Stimulated activated naive CD4-positive, alpha-beta T cell (primary cell): ENCODE data around the gene DNAAF5.
"Not testable (repeated sequence)": the region's sequence is repeated elsewhere in the genome, so short reads cannot be mapped to it uniquely, and the experiment has no call there.

ENCODE experiments used
- DNase-seq, 6 experiments: peaks; one replicate each; lab custom pipeline; 2025; lab: John Stamatoyannopoulos, UW

DNAAF5 gene

GRCh38 chr7:747186-747585, 20.7 kb downstream of the DNAAF5 start:
- DNase-seq, result no peak

GRCh38 chr7:748446-748845, 21.9 kb downstream of the DNAAF5 start:
- no peak for DNase-seq

DNA sequence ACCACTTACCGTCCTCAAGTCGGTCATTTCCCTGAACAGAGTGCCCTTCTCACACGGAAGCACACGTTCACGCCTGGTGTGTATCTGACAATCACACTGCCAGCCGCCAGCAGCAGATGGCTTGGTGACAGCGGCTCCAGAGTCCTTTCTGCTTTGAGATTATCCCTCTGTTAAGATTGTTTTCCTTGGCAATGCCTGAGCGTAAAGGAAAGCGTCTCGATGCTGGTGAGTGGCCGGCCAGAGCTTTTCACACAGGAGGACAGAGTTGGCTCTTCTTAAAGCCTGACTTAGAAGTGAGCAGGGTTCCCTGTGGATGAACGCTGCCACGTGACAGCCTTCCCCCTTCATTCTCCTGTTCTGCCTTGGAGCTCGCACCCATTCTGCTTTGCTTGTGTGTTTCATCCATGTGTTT, 22.6 kb downstream of the DNAAF5 start:
- DNase-seq, result no peak

- DNase-seq, result no peak
Observed at GRCh38 chr7:750111-750905, 23.8 kb downstream of the DNAAF5 start.

GRCh38 chr7:751826-752225, 25.3 kb downstream of the DNAAF5 start:
- DNase-seq, result no peak

- not testable (repeated sequence) for DNase-seq
Observed at GRCh38 chr7:752256-752655, 25.8 kb downstream of the DNAAF5 start.

- DNase-seq, result no peak
Observed at GRCh38 chr7:753190-753589, 26.7 kb downstream of the DNAAF5 start.

GRCh38 chr7:754531-755412, 28.3 kb downstream of the DNAAF5 start:
- no peak for DNase-seq

GRCh38 chr7:755413-755805, 28.9 kb downstream of the DNAAF5 start:
- DNase-seq, result no peak

- DNase-seq, result no peak
Observed at GRCh38 chr7:756231-756927, 29.9 kb downstream of the DNAAF5 start.

DNA sequence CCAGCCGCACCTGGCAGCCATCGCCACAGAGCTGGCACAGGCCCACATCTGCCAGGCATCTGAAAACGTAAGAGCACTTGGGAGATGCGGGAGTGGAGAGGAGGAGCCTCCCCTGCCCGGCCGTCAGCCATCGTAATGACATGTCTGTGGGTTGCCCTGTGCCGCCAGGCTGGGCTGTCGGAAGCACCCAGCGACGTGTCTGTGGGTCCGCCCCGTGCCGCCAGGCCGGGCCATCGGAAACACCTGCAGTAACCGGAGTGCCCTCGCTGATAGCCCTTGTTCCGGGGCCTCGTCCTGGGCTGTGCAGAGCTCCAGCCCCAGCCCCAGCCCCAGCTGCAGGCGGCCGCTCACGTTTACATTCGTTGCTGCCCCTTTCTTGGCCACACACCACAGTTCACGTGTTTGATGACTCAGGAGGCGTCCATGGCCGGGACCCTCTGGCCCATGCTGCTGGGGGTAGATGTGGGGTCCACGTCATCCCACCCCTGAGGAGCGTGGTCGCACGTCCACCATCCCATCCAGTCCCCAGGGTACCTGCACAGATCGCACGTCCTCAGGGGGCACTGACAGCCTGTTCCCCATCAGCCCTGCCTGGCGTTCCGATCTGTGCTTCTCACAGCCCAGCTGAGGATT, 30.5 kb downstream of the DNAAF5 start:
- no peak for DNase-seq

DNA sequence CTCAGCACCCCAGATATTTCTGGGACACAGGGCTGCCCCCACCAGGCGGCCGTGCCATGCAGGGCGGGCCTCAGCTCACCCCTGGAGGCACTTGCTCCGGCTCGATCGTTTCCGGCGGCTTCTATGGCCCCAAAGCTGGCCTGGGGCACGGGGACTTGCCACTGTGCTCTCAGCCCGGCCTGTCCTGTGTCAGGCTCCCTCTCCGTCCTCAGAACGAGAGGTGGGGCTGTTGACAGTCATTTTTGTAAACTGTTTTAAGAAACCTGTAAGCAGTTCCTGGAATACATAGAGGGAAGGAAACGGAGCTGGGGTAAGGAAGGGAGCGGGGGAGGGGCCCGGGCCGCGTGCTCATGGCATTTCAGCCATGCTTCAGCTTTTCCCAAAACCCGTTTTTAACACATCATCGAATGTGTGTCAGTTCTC, 31.3 kb downstream of the DNAAF5 start:
- no peak for DNase-seq

DNA sequence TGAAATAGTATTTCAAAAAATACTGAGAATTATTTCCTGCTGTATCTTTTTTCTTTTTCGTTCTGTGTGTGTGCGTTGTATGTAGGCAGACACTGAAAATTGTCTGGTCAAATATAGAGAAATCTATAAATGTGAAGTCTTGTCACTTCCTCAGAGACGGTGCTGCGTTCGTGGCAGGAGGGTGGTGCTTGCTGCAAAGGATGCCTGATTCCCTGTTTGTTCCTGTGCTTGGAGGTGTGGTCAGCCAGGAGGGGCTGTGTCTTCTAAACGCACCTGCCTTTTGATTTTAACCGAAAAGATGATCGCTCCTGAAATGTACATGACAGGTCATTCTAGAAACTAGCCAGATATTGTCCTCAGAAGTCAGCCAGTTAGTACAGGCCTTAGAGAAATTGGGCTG, 33.1 kb downstream of the DNAAF5 start:
- DNase-seq, result no peak

DNA sequence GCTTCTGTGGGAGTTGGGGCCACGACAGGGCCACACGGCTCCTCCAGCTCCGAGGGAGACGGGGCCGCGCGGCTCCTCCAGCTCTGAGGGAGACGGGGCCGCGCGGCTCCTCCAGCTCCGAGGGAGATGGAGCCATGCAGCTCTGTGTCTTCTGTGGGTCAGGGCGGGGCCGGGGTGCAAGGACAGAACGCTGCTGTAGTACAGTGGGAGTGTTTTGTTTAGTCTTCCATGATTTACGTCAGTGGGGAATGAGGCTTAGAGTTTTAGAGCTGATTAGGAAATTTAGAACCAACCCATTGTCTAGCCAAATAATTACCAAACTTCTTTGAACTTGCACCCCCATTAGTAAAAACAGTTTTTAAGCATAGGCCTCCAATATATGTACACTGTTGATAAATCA, 33.5 kb downstream of the DNAAF5 start:
- DNase-seq, result no peak

DNA sequence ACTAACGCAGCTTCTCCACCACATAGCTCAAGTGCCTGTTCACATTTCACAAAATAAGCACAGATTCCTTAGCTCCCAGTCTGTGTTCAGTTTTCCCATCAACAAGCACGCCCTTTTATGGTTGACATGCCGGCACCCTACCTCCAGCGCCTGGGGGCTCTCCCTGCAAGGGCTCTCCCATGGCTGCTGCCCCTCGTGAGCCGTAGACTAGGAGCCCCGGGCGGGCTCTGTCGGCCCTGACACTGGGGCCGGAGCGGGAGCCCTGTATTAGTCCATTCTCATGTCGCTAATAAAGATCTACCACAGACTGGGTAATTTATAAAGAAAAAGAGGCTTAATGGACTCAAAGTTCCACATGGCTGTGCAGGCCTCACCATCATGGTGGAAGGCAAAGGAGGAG, 34.6 kb downstream of the DNAAF5 start:
- DNase-seq, result no peak

GRCh38 chr7:761631-762030, 35.1 kb downstream of the DNAAF5 start:
- no peak for DNase-seq

GRCh38 chr7:762885-763284, 36.4 kb downstream of the DNAAF5 start:
- no peak for DNase-seq

DNA sequence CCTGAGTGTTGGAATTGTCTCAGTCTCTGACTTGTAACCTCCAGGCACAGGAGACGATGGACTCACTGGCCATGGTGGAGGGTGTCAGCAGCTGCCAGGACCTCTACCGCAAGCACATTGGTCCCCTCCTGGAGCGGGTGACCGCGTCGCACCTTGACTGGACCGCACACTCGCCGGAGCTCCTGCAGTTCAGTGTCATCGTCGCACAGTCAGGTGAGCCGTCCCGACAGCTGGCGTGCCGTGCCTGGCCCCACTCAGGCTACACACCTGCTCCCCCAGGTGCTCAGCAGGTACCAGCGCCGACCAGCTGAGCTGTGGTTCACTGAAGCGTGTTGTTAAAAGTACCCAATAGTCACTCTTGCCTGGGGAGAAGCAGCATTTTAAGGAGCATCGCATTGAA, 37.3 kb downstream of the DNAAF5 start:
- DNase-seq, result no peak

- DNase-seq, result no peak
Observed at GRCh38 chr7:765383-765782, 38.9 kb downstream of the DNAAF5 start.

DNA sequence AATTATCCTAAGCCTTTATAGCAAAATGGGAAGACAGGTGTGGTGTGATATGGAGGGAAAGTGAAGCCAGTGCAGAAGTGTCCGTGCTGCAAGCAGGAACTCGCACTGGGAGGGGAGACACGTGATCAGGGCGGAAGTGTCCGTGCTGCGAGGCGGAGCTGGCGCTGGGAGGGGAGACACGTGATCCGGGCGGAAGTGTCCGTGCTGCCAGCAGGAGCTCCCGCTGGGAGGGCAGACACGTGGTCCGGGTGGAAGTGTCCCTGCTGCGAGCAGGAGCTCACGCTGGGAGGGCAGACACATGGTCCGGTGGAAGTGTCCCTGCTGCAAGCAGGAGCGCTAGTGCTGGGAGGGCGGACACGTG, 41.1 kb downstream of the DNAAF5 start:
- no peak for DNase-seq

GRCh38 chr7:767941-768731, 41.6 kb downstream of the DNAAF5 start:
- DNase-seq, result no peak
